ENCODE measurements around the gene SLC35D2.
A peak's percentile ranks its signal among the peaks of the same experiment; 100 is the strongest.
"Not testable (repeated sequence)": the region's sequence is repeated elsewhere in the genome, so short reads cannot be mapped to it uniquely, and the experiment has no call there.

Gene SLC35D2

GRCh38 chr9:96321515-96321914 is 62.0 kb downstream of the SLC35D2 start:
- DNase-seq (ENCODE audit: insufficient read length, low spot score) (no peak), FAIRE-seq (no peak)
- no peak for TF ChIP-seq CTCF (IDR thresholded peaks at IDR 0.05; ENCODE audit: insufficient read depth, missing control alignments)

GRCh38 chr9:96320749-96321280 is 62.7 kb downstream of the SLC35D2 start:
- no peak for TF ChIP-seq CTCF (IDR thresholded peaks at IDR 0.05; ENCODE audit: insufficient read depth, missing control alignments)
- FAIRE-seq = no peak
- no peak for DNase-seq (ENCODE audit: insufficient read length, low spot score)

GRCh38 chr9:96318921-96319565 is 64.5 kb downstream of the SLC35D2 start:
- DNase-seq (ENCODE audit: insufficient read length, low spot score) (no peak), FAIRE-seq (no peak)
- TF ChIP-seq CTCF (IDR thresholded peaks at IDR 0.05; ENCODE audit: insufficient read depth, missing control alignments) = no peak

- DNase-seq (ENCODE audit: insufficient read length, low spot score) = peak; percentile 41
- TF ChIP-seq CTCF (IDR thresholded peaks at IDR 0.05; ENCODE audit: insufficient read depth, missing control alignments) = peak; percentile 94
- no peak for FAIRE-seq
Measured at GRCh38 chr9:96317335-96317980, 66.1 kb downstream of the SLC35D2 start.

- DNase-seq (ENCODE audit: insufficient read length, low spot score) = no peak
- TF ChIP-seq CTCF (IDR thresholded peaks at IDR 0.05; ENCODE audit: insufficient read depth, missing control alignments) = no peak
- FAIRE-seq = no peak
Measured at GRCh38 chr9:96309850-96310249, 73.7 kb downstream of the SLC35D2 start.

GRCh38 chr9:96306958-96307357 is 76.6 kb downstream of the SLC35D2 start:
- FAIRE-seq; DNase-seq (ENCODE audit: insufficient read length, low spot score): not testable (repeated sequence)

GRCh38 chr9:96305171-96305570 is 78.3 kb downstream of the SLC35D2 start:
- FAIRE-seq (no peak), DNase-seq (ENCODE audit: insufficient read length, low spot score) (no peak)
- no peak for TF ChIP-seq CTCF (IDR thresholded peaks at IDR 0.05; ENCODE audit: insufficient read depth, missing control alignments)
